Measurements from ENCODE around the gene ZFYVE28. TPM values are rescaled to one million over a fixed set of nuclear protein-coding genes. Genes with fewer than 3 reads are reported as not detected.

Gene ZFYVE28
- total RNA-seq, 1 experiment from 2014 or later: 1.5 TPM

- no peaks in the 10 kb centered on the region for H3K27me3 ChIP-seq
- no peaks in the 10 kb centered on the region for H3K36me3 ChIP-seq
- H3K9me3 ChIP-seq: no peaks in the 10 kb centered on the region
- no peak overlapping the region for H3K4me3 ChIP-seq
- no peak for DNase-seq
Measured at GRCh38 chr4:2303686-2304320, 114.6 kb downstream of the ZFYVE28 start.

DNA sequence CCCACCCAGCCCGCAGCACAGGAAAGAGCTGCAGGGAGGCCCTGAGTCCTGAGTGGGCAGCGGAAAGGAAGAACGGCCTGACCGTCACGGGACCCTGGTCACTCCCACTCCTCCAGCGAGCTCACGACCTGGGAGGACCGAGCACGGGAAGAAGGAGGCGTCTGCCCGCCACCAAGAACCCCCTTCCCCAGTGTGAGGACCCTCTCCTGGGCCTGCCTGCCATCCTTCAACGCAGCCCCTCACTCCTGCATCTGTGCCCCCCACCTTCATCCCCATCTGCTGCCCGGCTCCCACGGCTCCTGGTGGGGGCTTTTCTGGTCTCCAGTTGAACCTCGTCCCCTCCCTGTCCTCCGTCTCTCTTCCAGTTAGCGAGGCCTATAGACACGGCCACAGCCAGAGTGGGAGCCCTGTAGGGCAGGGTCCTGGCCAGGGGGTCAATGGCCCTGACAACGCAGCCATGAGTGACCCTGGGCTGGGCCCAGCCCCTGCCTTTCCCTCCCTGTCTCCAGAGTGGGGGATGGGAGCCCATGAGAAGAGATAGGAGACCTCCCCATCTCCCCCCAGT lies 115.2 kb downstream of the ZFYVE28 start:
- DNase-seq: no peak
- Histone ChIP-seq H3K9me3 (no peaks in the 10 kb centered on the region), H3K4me3 (no peak overlapping the region), H3K27me3 (no peaks in the 10 kb centered on the region), H3K36me3 (no peaks in the 10 kb centered on the region)

GRCh38 chr4:2302387-2303119 lies 115.9 kb downstream of the ZFYVE28 start:
- Histone ChIP-seq H3K36me3 (no peaks in the 10 kb centered on the region), H3K4me3 (no peak overlapping the region), H3K27me3 (no peaks in the 10 kb centered on the region), H3K9me3 (no peaks in the 10 kb centered on the region)
- DNase-seq: no peak

DNA sequence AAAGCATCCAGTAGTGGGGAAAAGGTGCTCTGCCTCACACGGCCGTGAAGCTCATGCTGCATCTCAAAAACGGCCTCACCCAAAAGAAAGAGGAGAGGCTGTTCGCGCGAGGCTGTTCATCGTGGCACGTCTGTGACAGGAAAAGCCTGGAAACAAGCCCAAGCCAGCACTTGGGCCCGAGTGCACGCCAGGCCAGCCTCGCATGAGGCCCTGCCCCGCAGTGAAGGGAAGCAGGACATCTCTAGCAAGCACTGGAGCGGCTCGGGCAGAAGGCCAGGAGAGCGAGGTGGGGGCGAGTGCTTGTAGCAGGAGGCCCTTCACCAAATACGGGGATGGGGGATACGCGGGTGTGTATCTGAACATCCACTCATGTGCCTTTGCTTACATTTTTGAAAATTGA lies 116.6 kb downstream of the ZFYVE28 start:
- H3K36me3 ChIP-seq: no peaks in the 10 kb centered on the region
- H3K4me3 ChIP-seq: no peak overlapping the region
- DNase-seq: no peak
- no peaks in the 10 kb centered on the region for H3K27me3 ChIP-seq
- H3K9me3 ChIP-seq: no peaks in the 10 kb centered on the region

- Histone ChIP-seq H3K27me3 (no peaks in the 10 kb centered on the region), H3K36me3 (no peaks in the 10 kb centered on the region), H3K4me3 (no peak overlapping the region), H3K9me3 (no peaks in the 10 kb centered on the region)
- DNase-seq: no peak
Measured at GRCh38 chr4:2301225-2301642, 117.2 kb downstream of the ZFYVE28 start.

DNA sequence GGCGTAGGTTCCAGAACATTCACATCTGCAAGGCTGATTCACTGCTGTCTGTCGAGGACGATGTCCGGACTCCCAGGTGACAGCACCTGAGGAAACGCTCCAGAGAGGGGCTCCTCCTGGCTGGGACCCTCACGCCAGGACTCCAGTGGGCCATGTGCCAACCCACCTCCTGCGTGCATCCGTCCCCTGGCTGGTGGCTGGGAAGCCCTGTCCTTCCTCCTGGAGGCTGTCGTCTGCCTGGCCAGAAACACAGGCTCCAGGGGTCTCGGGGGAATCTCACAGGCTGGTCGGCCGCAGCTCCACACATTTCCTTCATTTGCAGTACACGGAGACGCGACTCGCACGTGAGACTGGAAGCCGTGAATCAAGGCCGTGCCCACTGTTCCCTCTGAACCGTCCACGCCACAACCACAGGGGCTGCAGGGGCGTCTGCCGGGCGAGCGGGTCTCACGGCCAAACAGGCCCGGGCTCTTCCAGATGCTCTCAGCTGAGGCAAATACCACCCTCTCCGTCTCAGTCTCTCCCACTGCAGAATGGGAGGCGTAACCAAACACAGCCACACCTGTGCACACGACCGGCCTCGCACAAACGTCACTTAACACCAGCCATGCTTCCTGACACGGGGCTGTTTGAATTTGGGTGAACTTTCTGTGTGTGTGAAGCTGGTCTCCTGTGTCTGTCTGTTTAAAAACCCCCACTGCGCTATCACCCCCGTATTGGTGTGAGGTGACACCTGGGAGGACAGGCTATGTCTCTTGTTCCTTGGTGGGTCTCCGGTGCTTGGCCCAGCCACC lies 117.8 kb downstream of the ZFYVE28 start:
- Histone ChIP-seq H3K27me3 (no peaks in the 10 kb centered on the region), H3K36me3 (no peaks in the 10 kb centered on the region), H3K4me3 (no peak overlapping the region), H3K9me3 (no peaks in the 10 kb centered on the region)
- DNase-seq: no peak

- Histone ChIP-seq H3K4me3 (no peak overlapping the region), H3K27me3 (no peaks in the 10 kb centered on the region), H3K9me3 (no peaks in the 10 kb centered on the region), H3K36me3 (no peaks in the 10 kb centered on the region)
- DNase-seq: no peak
Measured at GRCh38 chr4:2299794-2300193, 118.7 kb downstream of the ZFYVE28 start.

DNA sequence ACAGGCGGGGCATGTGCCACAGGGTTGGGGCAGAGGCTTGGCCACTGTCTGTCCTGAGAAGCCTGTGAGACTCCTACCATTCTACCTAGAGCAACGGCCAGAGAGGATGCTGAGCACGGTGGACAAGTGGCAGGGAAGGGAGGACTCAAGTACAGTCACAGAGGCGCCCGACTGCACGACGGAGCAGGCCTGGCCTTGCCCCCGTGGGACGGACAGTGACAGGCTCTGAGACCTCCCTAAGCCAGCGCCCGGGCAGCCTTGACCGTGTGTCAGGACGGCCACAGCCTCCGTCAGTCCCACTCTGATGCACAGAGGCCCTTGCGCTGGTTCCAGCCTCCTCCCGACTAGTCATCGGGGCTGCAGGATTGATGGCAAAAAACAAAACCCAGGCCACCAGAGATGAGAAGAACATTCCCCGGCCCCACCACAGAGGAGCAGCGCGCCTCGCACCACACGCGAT lies 119.9 kb downstream of the ZFYVE28 start:
- H3K27me3 ChIP-seq: no peaks in the 10 kb centered on the region
- no peaks in the 10 kb centered on the region for H3K36me3 ChIP-seq
- no peak overlapping the region for H3K4me3 ChIP-seq
- no peaks in the 10 kb centered on the region for H3K9me3 ChIP-seq
- DNase-seq: no peak

DNA sequence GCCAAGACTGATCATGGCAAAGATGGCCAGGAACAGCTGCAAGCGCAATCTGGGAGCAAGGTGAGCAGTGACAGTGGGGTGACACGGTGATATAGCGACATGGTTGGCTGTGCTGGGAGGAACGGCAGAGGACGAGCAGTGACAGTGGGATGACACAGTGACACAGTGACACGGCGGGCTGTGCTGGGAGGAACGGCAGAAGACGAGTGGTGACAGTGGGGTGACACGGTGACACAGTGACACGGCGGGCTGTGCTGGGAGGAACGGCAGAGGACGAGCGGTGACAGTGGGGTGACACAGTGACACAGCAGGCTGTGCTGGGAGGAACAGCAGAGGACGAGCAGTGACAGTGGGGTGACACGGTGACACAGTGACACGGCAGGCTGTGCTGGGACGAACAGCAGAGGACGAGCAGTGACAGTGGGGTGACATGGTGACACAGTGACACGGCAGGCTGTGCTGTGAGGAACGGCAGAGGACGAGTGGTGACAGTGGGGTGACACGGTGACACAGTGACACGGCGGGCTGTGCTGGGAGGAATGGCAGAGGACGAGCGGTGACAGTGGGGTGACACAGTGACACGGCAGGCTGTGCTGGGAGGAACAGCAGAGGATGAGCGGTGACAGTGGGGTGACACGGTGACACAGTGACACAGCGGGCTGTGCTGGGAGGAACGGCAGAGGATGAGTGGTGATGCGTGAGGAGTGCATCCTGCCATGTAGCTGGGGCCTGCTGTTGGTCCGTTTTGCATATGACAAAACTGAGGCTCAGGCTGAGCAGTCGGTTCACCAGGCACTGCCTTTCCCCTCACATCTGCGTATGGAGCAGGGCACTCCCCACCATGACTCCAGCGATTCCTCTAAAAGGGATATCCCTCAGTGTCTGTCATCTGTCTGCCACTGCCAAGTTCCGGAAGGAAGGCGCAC lies 120.6 kb downstream of the ZFYVE28 start:
- Histone ChIP-seq H3K9me3 (no peaks in the 10 kb centered on the region), H3K27me3 (no peaks in the 10 kb centered on the region), H3K36me3 (no peaks in the 10 kb centered on the region), H3K4me3 (no peak overlapping the region)
- DNase-seq: no peak

DNA sequence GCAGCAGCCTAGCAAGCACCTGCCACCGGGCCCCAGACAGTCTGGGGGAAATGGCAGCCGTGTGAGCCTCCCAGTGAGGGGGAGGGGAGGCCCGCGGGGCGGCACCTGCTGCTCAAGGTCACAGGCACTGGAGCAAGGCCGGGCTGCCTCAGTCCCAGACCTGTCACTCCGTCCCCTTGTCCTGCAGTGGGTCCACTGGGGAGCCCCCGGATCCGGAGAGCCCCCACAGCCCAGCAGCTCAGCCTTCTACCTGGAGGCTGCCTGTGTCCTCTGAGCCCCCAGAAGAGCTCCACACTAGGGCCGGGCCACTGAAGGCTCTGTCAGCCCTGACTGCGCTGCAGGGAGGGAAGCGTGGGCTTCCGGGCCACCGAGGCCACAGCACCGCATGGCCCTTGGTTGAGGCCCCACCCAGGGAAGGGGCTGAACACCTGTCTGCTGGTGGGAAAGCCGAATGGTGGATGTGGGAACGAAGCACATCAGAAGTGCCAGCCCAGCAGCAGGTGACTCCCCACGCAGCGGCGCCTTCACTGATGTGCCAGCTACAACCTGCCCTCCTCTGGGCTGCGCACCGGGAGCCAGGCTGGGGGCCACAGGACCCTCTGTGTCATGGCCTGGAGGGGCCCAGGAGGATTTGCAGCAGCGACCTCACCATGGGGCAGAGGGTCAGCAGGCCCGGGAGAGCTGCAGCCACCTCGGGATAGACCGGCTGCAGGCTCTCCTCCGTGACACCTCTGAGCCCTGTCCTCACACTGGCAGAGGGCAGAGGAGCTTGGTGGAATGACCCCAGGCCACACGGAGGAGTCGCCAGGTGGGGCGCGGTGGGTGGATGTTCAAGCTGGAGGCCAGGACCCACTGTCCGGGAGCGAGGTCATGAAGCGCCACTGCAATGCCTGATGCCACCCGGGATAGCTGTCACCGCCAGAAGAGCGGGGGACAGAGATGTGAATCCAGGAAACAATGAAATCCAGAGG lies 121.5 kb downstream of the ZFYVE28 start:
- Histone ChIP-seq H3K4me3 (no peak overlapping the region), H3K36me3 (no peaks in the 10 kb centered on the region), H3K9me3 (no peaks in the 10 kb centered on the region), H3K27me3 (no peaks in the 10 kb centered on the region)
- no peak for DNase-seq

DNA sequence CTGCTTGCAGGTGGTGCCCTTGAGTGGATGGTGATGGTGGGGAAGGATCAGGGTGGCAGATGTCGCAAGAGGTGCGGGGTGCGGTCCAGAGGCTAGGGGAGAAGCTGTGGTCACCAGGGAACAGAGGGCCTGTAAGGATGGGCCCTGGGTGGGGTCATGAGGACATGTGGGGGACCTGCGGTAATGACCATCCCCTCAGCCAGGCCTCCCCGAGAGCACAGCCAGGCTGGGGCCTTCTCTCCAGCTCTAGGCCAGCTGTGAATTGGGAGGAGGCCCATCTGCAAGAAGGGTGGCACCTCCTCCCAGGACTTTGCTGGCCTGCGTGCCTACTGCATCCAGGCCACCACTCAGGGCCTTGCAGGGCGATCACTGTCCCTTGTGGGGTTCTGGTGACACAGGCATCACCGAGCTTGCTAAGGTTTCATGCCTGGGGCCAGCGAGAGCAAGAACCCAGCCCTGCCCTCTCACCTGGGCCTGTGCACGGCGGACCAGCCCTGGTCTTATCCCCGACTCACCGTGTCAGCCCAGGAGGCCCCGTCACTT lies 122.5 kb downstream of the ZFYVE28 start:
- no peak overlapping the region for H3K4me3 ChIP-seq

DNA sequence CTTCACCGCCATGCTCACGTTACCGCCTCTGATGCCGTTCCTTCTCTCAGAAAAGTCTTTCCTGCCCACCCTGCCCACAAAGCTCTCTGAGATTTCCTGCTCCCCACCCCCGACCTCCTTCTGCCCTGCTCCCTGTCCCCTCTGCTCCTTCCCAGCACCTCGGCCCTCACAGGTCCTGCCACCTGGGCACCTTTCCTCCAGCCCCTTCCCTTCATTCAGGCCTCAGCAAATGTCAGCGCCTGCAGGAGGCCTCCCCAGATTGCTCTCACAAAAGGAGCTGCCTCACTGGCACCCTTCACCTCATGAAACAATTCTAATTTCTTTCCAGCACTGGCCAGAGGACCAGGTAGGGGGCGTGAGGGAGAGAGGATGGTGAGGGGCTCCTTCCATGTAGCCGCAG lies 122.9 kb downstream of the ZFYVE28 start:
- no peak for DNase-seq
- Histone ChIP-seq H3K4me3 (no peak overlapping the region), H3K27me3 (no peaks in the 10 kb centered on the region), H3K9me3 (no peaks in the 10 kb centered on the region), H3K36me3 (no peaks in the 10 kb centered on the region)

More for the DNA sequence above, 122.5 kb downstream of the ZFYVE28 start:
- DNase-seq: no peak
- Histone ChIP-seq H3K9me3 (no peaks in the 10 kb centered on the region), H3K36me3 (no peaks in the 10 kb centered on the region), H3K27me3 (no peaks in the 10 kb centered on the region)

DNA sequence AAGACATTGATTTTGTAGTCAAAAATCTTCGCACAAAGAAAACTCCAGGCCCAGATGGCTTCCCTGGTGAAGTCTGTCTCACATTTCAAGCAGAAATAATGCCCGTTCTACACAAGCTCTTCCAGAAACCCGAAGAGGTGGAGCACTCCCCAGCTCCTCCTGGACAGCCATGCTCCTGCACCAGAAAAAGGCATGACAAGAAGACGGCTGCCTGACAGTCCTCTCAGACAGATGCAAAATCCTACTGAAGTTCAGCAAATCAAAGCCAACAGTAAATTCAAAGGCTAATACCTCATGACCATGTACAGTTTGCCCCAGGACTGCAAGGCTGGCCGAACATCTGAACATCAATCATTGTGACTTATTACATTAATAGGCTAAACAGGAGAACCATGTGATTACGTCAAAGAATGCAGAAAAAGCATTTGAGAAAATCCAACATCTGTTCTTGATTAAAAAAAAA lies 125.8 kb downstream of the ZFYVE28 start:
- no peaks in the 10 kb centered on the region for H3K27me3 ChIP-seq
- H3K36me3 ChIP-seq: no peaks in the 10 kb centered on the region
- H3K4me3 ChIP-seq: no peak overlapping the region
- no peak for DNase-seq
- no peaks in the 10 kb centered on the region for H3K9me3 ChIP-seq

GRCh38 chr4:2291705-2292645 lies 126.5 kb downstream of the ZFYVE28 start:
- Histone ChIP-seq H3K9me3 (no peaks in the 10 kb centered on the region), H3K36me3 (no peaks in the 10 kb centered on the region), H3K27me3 (no peaks in the 10 kb centered on the region), H3K4me3 (no peak overlapping the region)
- no peak for DNase-seq
